Adrenal gland (tissue), 12 donors: ENCODE measurements around the gene FXR2. TPM values are rescaled to one million over a fixed set of nuclear protein-coding genes. Genes with fewer than 3 reads are reported as not detected.

ENCODE experiments used
- DNase-seq, 7 donors: peaks; one replicate each; pipeline ENCODE4 v3.0.0-alpha.2; 2019 to 2020
- H3K27ac ChIP-seq, 5 donors: fragments of 200-600 bp; sonication (generic) in 4 of 5; 1 replicate in 3 of 5; 2 replicates in 2 of 5; pipeline versions ENCODE4 v1.5.1 to v1.8.0; 2016 to 2020; ENCODE audit warnings: mild to moderate bottlenecking in 1 of 5
- H3K27me3 ChIP-seq: fragments of 200-600 bp; 2 replicates; pipeline ENCODE4 v1.8.0; 2021
- H3K36me3 ChIP-seq, 2 donors: fragments of 200-600 bp; replicated peaks in 1 of 2; 1 replicate in 1 of 2; 2 replicates in 1 of 2; pipeline versions ENCODE4 v1.5.1 to v1.8.0; 2018 to 2022
- H3K4me1 ChIP-seq, 2 donors: fragments of 200-600 bp; replicated peaks in 1 of 2; 1 replicate in 1 of 2; 2 replicates in 1 of 2; pipeline versions ENCODE4 v1.5.1 to v1.8.0; 2018 to 2021
- H3K4me3 ChIP-seq, 4 donors: fragments of 200-600 bp; sonication (generic) in 3 of 4; one replicate each; pipeline ENCODE4 v1.5.1; 2016 to 2018
- H3K9me3 ChIP-seq, 3 donors: fragments of 200-600 bp; sonication (generic) in 1 of 3; replicated peaks in 1 of 3; 1 replicate in 2 of 3; 2 replicates in 1 of 3; pipeline versions ENCODE4 v1.5.1 to v1.8.0; 2016 to 2021
- POLR2A ChIP-seq, 2 donors: fragments of 450-650 bp; IDR thresholded peaks; one replicate each; pipeline ENCODE4 v1.6.1; 2017; ENCODE audit warnings: antibody characterized with exemption in 2 of 2, mild to moderate bottlenecking in 2 of 2, moderate library complexity in 1 of 2
- WGBS, 4 donors: extraction: QIAGEN DNeasy Blood & Tissue Kit in 2 of 4; methylation state at CpG; one replicate each; pipeline versions ENCODE4 v1.1.5 to v1.1.7; 2013 to 2017; 5-methylcytosine and 5-hydroxymethylcytosine counted together
- intact Hi-C, 2 donors: fragments of 100-400 bp; cut with DNase I; formaldehyde crosslinking; loops; one replicate each; pipeline versions ENCODE4 v1.14.1 to v1.15.0; 2022 to 2023
- polyA plus RNA-seq, 3 donors: library from polyadenylated mRNA; stranded (reverse); fragments of 200-250 nt in 2 of 3; fragments of 350-450 nt in 1 of 3; fragmentation: Illumina TruSeq in 1 of 3; extraction: RNeasy Lipid Tissue Mini Kit (QIAGEN cat#74804) in 1 of 3; gene quantifications; one replicate each; pipeline ENCODE4 v1.2.3, GENCODE V29; 2013 to 2014
- total RNA-seq, 9 donors: library from RNA; depleted of rRNA in 4 of 9; stranded (reverse); fragments of >200 nt in 4 of 9; fragments of 120-200 nt in 1 of 9; fragmentation: NEBNext Ultra II Directional in 1 of 9; extraction: Animal tissue kit (Norgen Biotek cat#: 25700) in 1 of 9; gene quantifications; one replicate each; pipeline versions ENCODE4 v1.1.0 to v1.2.4, GENCODE V29; 2013 to 2023
- TF ChIP-seq, protein P1 (sequence below), 6 experiments: fragments of 450-650 bp in 4 of 6; fragments of 200-600 bp in 2 of 6; sonication (generic) in 1 of 6; IDR thresholded peaks; 1 replicate in 5 of 6; 2 replicates in 1 of 6; pipeline versions ENCODE4 v1.5.1 to v1.8.0; 2016 to 2021; ENCODE audit warnings: antibody characterized with exemption in 6 of 6, mild to moderate bottlenecking in 2 of 6, moderate library complexity in 1 of 6
- donor health status: healthy with polysubstance abuse.
- donor health status: Bipolar disorder and iron deficiency.
- donor health status: DM: yes; HTN: yes; CAD: no.
- donor health status: DM: no; HTN: no; CAD: no.
- donor health status: DM: no; HTN: no; CAD: no.
- donor health status: DM: yes; HTN: yes; CAD: no.

Gene FXR2
- total and polyA plus RNA-seq, 12 donors: 35.6 to 73.1 (median 43.9) TPM

DNA sequence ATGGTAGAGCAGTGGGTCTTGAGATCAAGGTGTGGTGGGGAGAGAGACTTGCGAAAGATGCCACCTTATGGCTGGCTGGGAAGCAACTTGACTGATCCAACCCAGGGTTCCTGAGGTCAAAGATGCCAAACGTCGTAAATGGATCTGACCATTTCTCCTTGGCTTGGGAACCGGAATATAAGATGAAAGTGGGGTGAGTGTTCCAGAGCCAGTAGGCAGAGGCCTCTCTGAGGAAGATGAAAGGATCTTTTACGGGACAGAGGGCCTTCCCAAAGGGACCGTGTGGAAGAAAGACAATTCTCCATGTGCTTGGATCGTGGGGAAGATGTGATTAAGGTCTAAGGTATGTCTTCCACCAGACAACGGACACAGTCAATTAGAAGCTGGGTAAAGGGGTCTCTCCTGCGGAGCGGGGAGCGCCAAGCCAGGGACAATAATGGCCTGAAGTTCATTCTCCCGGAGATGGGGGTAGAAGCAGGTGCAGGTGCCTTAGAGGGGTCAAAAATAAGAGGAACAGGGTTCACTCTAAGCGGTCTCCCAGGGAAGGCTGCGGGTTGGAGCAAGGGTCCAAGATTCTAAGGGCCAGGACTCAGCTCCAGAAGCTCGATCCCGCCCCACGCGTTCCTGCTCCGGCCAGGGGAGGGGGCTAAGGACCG lies 800 bp downstream of the FXR2 start:
- intact Hi-C loops: no loop called here
- Histone ChIP-seq H3K27me3 (no peaks in the 10 kb centered on the region), H3K4me1 (peaks cover 30 to 50% of the 10 kb centered on the region in 2 donors), H3K4me3 (peak overlapping the region in 3 of 4 donors; percentile 13 to 92 (median 54)), H3K36me3 (peaks cover 0 to 10% of the 10 kb centered on the region in 2 donors), H3K9me3 (no peaks in the 10 kb centered on the region), H3K27ac (peak overlapping the region in 4 of 5 donors; percentile 83 to 100 (median 94))
- DNase-seq: no peak
- TF ChIP-seq, protein P1, sequence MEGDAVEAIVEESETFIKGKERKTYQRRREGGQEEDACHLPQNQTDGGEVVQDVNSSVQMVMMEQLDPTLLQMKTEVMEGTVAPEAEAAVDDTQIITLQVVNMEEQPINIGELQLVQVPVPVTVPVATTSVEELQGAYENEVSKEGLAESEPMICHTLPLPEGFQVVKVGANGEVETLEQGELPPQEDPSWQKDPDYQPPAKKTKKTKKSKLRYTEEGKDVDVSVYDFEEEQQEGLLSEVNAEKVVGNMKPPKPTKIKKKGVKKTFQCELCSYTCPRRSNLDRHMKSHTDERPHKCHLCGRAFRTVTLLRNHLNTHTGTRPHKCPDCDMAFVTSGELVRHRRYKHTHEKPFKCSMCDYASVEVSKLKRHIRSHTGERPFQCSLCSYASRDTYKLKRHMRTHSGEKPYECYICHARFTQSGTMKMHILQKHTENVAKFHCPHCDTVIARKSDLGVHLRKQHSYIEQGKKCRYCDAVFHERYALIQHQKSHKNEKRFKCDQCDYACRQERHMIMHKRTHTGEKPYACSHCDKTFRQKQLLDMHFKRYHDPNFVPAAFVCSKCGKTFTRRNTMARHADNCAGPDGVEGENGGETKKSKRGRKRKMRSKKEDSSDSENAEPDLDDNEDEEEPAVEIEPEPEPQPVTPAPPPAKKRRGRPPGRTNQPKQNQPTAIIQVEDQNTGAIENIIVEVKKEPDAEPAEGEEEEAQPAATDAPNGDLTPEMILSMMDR (IDR thresholded peaks at IDR 0.05): no peak
- no peak for TF ChIP-seq POLR2A (IDR thresholded peaks at IDR 0.05)
- WGBS, 4 donors: 7 to 13% (median 7%) methylated on average over 14 to 20 of the region's 20 CpGs

DNA sequence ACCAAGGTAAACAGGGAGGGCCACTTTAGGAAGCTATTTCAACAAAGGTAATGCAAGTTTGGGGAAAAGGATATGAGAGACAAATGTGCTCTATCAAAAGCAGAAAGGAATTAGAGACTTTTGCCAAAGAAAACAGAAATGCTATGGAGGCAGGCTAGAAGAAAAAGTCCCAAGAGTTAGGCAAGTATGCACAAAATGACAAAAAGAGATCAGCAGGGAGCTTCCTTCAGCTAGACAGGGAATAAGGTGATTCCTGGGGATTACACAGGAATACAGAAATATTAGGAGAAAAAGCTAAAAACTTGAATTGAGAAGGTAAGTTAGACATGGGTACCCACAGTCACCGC lies 2.4 kb downstream of the FXR2 start:
- intact Hi-C loops: no loop called here
- H3K36me3 ChIP-seq: peaks cover 0 to 10% of the 10 kb centered on the region in 2 donors
- peaks cover 30 to 51% of the 10 kb centered on the region in 2 donors for H3K4me1 ChIP-seq
- no peaks in the 10 kb centered on the region for H3K9me3 ChIP-seq
- no peak for TF ChIP-seq POLR2A (IDR thresholded peaks at IDR 0.05)
- TF ChIP-seq, protein P1 (IDR thresholded peaks at IDR 0.05): no peak
- H3K27me3 ChIP-seq: no peaks in the 10 kb centered on the region
- peak overlapping the region in 3 of 5 donors; percentile 20 to 70 (median 66) for H3K27ac ChIP-seq
- DNase-seq: no peak
- H3K4me3 ChIP-seq: no peak overlapping the region
- WGBS, 4 donors: 87 to 96% (median 92%) methylated on average over 1 of the region's 1 CpG

DNA sequence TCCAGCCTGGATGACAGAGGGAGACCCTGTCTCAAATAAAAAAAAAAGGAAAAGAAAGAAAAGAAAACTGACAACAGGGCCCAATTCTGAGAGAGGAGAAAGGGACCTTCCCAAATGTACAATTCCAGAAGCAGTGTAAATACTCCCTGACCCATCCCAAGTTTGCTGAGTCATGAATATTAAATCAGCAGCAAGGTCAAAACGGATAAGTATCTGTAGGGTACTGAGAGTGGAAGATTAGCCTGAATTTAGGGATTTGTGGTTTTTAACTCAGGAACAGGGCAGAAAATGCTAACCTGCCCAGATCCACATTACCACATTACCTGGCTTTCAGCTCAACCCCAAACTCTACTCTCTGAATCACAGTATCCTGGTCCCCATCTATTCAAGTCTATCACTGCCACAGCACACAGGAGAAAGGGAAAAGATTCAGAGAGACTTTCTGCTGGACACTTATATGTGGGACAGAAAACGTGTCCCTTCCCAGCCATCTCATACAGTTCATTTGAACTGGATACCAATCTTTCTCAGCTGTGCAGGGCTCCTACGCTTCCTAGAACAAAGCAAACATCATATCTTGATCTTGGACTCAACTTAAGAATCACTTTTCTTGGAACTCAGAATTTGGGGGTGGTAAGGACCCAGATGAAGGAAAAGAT lies 2.9 kb downstream of the FXR2 start:
- Histone ChIP-seq H3K27ac (peak overlapping the region in 4 of 5 donors; percentile 20 to 75 (median 68)), H3K4me1 (peaks cover 30 to 51% of the 10 kb centered on the region in 2 donors)
- intact Hi-C loops: no loop called here

DNA sequence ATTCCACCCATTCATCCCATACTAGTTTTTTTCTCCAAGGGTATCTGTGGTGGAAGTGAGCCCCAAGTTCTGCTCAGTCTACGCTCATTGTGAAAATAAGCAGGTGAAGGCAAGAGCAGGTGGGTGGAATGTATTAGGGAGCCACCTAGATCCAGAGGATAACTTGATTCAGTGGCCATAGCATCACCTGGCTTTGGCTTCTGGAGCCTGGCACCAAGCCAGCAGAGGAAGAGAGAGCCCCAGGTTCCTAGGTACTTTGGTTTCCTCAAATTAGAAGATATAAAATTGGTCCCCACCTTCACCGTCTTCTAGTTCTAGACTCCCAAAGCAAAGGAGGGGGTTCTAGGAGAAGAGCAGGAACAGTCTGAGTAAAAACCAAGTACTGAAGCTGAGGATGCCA lies 4.1 kb downstream of the FXR2 start:
- peak overlapping the region in 1 of 5 donors; percentile 70 for H3K27ac ChIP-seq
- peaks cover 0 to 15% of the 10 kb centered on the region in 2 donors for H3K36me3 ChIP-seq
- H3K27me3 ChIP-seq: no peaks in the 10 kb centered on the region
- no peak overlapping the region for H3K4me3 ChIP-seq
- DNase-seq: no peak
- peaks cover 30 to 51% of the 10 kb centered on the region in 2 donors for H3K4me1 ChIP-seq
- WGBS, 4 donors: 96 to 100% (median 97%) methylated on average over 2 of the region's 2 CpGs
- intact Hi-C loops: no loop called here
- TF ChIP-seq, protein P1 (IDR thresholded peaks at IDR 0.05): no peak
- TF ChIP-seq POLR2A (IDR thresholded peaks at IDR 0.05): no peak
- no peaks in the 10 kb centered on the region for H3K9me3 ChIP-seq

More for the DNA sequence above, 2.9 kb downstream of the FXR2 start:
- H3K36me3 ChIP-seq: peaks cover 0 to 10% of the 10 kb centered on the region in 2 donors
- WGBS, 4 donors: 38 to 48% (median 44%) methylated on average over 3 of the region's 3 CpGs
- H3K27me3 ChIP-seq: no peaks in the 10 kb centered on the region
- peak in 1 of 2 donors; percentile 10 for TF ChIP-seq POLR2A (IDR thresholded peaks at IDR 0.05)
- TF ChIP-seq, protein P1 (IDR thresholded peaks at IDR 0.05): no peak
- peak overlapping the region in 1 of 4 donors; percentile 21 for H3K4me3 ChIP-seq
- DNase-seq: no peak
- H3K9me3 ChIP-seq: no peaks in the 10 kb centered on the region
